ENCODE measurements around the gene MPP3.
A peak's percentile ranks its signal among the peaks of the same experiment; 100 is the strongest.

The MPP3 gene

DNA sequence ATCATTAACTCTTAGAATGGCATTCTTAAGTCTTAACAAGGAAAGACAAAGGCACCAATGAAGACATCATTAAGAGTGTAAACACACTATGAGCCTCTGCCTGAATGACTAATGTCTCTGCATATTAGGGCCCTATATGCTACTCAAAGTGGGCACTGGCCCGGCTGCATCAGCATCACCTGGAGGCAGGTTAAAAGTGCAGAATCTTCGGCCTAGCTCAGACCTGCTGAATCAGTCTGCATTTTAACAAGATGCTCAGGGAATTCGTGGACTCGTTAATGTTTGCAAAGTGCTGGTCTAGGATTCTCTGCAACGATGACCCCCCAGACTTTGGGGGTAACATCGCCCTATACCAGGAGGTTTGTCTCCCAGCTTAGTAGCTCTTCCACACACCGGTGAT lies 6.7 kb downstream of the MPP3 start:
- TF ChIP-seq, protein P1, sequence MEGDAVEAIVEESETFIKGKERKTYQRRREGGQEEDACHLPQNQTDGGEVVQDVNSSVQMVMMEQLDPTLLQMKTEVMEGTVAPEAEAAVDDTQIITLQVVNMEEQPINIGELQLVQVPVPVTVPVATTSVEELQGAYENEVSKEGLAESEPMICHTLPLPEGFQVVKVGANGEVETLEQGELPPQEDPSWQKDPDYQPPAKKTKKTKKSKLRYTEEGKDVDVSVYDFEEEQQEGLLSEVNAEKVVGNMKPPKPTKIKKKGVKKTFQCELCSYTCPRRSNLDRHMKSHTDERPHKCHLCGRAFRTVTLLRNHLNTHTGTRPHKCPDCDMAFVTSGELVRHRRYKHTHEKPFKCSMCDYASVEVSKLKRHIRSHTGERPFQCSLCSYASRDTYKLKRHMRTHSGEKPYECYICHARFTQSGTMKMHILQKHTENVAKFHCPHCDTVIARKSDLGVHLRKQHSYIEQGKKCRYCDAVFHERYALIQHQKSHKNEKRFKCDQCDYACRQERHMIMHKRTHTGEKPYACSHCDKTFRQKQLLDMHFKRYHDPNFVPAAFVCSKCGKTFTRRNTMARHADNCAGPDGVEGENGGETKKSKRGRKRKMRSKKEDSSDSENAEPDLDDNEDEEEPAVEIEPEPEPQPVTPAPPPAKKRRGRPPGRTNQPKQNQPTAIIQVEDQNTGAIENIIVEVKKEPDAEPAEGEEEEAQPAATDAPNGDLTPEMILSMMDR (conservative IDR thresholded peaks at IDR 0.05) = no peak
- H3K27ac ChIP-seq = no peak overlapping the region

DNA sequence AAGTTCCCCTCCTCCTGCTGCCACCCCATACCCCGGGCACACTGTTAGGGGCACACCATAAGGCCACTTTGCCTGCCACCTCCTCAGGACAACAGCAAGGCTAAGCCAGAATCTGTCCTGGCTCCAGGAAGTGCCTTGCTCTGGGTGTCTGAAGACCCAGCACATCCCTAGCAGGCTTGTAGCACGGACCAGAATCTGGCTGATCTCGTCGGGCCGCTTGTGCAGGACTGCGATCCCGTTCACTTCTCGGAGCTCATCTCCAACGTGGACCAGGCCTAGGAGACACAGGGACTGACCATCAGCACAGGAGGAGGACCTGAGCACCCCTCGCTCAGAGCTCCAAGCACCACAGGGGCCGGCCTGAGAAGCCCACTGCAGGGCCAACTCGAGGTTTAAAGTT lies 7.4 kb downstream of the MPP3 start:
- no peak overlapping the region for H3K27ac ChIP-seq
- TF ChIP-seq, protein P1 (conservative IDR thresholded peaks at IDR 0.05) = no peak

DNA sequence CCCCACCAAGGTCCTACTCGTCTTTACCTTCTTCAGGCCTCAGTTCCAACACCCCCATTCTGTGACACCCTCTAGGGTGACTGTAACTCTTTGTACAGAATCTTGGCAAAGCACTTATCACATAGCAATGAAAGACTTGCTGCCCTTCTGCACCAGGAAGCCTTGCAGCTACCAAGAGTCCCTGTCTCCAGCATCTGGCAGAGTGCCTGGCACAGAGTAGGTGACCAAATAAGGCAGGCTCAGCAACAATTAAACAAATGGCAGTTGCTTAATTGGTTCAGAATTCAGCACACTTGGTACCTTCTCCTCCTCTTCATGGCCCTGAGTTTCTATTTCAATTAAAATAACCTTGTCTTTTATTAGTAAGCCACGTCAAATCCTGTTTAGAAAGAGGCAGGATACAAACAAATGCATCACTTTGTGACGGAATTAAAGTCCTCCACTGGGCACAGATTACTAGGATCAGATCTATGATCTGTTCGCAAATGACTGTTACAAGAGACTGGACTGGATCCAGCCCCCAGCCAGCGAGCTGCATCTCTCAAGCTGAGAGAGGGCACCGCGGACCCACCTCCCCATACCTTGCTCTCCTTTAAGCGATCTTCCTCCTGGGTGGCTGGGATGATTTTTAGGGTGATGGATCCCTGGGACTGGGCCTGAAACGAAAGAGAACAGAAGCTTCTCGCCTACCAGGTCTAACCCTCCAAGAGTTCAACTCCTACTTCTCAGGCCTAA lies 9.4 kb downstream of the MPP3 start:
- 0 out of 2 replicates have a peak overlapping the region, but pooled peaks have one; percentile 16 for H3K27ac ChIP-seq

GRCh38 chr17:43822570-43823190 lies 10.3 kb downstream of the MPP3 start:
- TF ChIP-seq, protein P1 (conservative IDR thresholded peaks at IDR 0.05) = no peak
- H3K27ac ChIP-seq = no peak overlapping the region

More for the DNA sequence above, 9.4 kb downstream of the MPP3 start:
- TF ChIP-seq, protein P1 (conservative IDR thresholded peaks at IDR 0.05) = no peak

DNA sequence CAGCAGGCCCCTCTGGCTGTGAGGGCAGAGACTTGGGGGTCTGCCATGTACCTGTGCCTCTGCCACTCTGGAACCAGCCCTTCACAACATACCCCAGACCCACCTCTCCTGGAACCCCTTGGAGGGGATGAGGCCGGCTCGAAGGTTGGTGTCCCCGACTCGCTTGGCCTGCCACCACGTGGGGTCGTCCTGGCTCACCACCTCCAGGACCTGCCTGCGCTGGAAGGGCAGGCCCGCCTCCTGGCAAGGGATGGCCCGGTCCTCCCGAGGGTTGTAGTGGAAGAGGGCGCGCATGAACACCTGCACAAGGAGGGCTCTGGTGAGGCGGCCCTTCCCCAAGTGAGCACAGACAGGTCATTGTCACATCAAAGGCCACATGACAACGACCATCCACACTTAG lies 12.2 kb downstream of the MPP3 start:
- no peak overlapping the region for H3K27ac ChIP-seq
- TF ChIP-seq, protein P1 (conservative IDR thresholded peaks at IDR 0.05) = no peak

DNA sequence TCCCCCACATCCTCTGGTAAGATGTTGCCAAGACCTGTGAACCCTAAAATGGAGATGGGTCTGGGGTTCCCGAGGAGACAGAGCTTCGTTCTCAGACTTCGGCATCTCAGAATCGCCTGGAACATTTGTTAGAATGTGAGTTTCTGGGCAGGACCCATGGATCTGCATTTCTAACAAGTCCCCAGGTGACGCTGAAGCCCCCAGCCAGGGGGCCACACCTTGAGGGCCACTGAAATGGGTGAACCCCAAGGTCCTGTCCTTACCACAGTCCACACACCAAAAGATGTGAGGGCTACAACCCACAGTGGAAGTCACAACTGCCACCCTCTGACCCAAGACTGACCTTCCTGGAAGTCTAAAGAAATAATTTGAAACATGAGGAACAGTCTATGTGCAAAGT lies 14.0 kb downstream of the MPP3 start:
- TF ChIP-seq, protein P1 (conservative IDR thresholded peaks at IDR 0.05) = no peak
- no peak overlapping the region for H3K27ac ChIP-seq

DNA sequence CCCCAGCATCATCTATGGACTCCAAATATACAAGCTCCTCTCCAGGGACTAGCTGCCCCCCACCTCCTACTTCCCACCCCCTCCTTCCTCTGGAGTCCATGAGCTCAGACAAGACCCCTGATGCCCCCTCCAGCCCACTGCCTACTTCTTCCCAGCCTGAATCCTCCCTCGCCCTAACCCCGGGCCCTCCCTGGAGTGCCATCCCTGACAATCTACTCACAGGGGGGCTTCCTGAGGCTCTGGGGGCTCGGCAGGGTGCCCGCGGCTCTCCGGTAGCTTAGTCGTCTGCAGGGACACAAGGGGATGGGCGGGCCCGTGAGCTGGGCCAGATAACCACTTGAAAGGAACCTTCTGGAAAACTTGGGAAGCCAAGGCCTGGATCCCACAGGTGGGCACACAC lies 15.1 kb downstream of the MPP3 start:
- TF ChIP-seq, protein P1 (conservative IDR thresholded peaks at IDR 0.05) = no peak
- H3K27ac ChIP-seq = no peak overlapping the region
